Fibroblast of skin of back (primary cell): ENCODE data around the gene MYCN. TPM values are rescaled to one million over a fixed set of nuclear protein-coding genes. Genes with fewer than 3 reads are reported as not detected.
A peak's percentile ranks its signal among the peaks of the same experiment; 100 is the strongest.
"Not testable (repeated sequence)": the region's sequence is repeated elsewhere in the genome, so short reads cannot be mapped to it uniquely, and the experiment has no call there.

ENCODE experiments used
- DNase-seq: peaks from one replicate; pipeline ENCODE4 v3.0.0-alpha.2; 2013
- polyA plus RNA-seq, 2 experiments: library from polyadenylated mRNA; unstranded; fragments of 120-200 nt; gene quantifications; one replicate each; pipeline ENCODE4 v1.2.1, GENCODE V29; 2013; ENCODE audit not compliant: insufficient read length in 2 of 2

Gene MYCN
- polyA plus RNA-seq (2013, experiment 1 of 2; ENCODE audit: insufficient read length), result not detected
- not detected for polyA plus RNA-seq (2013, experiment 2 of 2; ENCODE audit: insufficient read length)

DNA sequence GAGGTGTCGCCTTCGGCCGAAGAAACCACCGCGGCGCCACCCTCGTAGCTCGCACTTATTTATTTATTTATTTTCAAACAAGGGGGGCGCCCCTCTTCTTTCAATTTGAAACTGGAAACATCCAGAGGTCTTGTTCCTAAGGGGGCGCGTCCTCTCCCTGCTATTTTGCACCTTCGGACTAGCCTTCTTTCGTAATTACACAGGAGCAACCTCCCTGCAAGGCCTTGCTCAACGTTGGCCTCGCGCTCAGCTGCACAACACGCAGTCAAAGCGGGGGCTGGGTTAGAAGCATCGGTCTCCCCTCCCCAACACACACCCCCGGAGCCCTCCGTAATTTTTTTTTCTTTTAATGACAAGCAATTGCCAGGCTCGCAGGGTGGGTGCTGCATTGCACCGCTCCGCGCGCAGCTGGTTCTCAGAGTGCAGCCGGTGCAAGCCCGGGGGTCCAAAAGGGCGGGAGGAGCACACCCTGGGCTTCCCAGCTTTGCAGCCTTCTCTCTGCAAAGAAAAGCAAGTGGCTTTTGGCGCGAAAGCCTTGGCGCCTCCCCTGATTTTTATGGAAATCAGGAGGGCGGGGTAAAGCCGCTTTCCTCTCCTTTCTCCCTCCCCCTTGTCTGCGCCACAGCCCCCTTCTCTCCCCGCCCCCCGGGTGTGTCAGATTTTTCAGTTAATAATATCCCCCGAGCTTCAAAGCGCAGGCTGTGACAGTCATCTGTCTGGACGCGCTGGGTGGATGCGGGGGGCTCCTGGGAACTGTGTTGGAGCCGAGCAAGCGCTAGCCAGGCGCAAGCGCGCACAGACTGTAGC lies at the start of gene MYCN:
Gene MYCN (plus strand): TSS at position 697 of the 807 bp plus-strand sequence. CDS start 1,515 bp downstream, outside the sequence.
- DNase-seq, result peak; percentile 34

DNA sequence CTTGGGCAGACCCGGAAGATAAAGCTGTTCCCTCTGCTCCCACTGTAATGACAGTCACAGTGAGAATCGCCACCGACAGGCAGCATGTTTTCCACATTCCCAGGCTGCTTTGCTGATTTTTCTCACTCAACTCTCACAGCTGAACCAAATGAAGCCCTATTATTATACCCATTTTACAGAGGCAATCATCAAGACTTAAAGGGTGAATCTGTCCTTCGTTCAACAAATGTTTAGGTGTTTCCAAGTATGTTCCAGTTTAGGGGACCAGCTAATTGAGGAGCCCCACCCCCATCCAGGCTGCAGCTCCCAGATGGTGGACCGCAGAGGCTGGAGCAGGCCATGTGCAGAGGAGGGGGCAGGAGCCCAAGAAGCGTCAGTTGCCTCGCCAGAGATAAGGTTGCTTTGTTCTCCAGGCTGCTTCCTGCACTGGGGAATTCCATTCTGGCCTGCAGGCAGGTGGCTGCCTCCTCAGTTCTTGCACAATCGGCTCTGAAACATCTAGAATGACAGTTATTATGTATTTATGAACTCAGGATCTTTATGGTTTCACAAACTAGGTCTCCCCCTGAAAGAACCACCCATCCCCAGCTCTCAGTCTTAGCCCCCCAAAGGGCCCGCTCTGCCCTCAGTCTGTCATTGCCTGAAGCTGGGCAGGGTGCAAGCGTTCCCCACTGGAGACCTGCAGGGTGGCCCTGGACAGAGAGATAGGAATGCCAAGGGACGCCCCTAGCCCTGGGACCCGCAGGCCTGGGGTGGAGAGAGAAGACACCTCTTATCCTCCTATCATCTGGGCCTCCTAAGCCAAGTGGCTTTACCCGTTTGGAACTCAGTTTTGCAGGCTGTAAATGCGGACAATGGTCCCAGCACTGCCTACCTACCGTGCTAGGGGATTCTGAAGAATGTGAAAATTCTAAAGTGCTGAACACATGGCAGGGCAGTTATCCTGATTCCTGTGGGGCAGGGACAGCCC lies 49.1 kb upstream of the MYCN start:
- DNase-seq, result no peak

DNA sequence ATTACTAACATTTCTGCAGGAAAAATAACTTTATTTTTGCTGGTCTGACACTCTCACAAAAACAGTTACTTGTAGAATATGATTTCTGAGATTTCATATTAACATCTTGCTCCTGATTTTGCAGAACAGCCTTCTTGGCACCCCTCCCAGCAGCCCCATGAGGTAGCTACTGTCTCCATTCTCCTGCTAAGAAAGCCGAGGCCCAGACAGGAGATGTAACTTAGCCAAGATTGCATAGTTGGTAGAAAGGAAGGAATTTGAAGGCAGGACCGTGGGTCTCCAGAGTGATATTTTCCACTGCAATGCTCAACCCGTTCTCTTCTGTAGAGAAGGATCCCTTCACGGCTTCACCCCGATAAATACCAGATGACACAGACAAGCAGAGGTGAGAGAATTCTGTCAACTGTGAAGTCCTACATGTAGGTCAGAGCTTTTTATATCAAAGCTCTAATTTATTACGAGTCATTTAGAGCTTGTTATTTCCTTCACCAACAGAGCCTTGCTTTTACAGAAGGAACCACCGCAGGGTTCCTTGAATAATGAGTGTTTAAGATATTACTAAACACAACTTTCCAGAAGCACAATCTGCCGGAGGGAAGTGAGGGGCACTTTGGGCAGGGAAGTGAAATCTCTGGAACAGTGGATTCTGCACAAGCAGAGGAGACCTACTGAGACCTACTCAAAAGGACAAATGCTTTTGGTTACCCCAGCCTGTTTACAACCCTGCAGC lies 48.0 kb upstream of the MYCN start:
- no peak for DNase-seq

DNA sequence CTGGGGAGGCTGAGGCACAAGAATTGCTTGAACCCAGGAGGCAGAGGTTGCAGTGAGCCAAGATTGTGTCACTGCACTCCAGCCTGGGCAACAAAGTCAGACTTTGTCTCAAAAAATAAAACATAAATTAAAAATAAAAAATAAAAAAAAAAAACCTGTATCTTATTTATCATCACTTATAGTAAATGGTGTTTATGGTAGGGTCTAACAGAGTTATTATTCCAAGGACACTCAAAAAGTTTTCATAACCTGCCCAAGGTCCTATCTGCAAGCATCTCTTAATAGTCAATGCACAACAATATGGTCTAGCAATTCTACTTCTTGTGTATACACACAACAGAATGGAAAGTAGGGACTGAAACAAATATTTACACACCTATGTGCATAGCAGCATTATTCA lies 47.3 kb upstream of the MYCN start:
- DNase-seq, result no peak

DNA sequence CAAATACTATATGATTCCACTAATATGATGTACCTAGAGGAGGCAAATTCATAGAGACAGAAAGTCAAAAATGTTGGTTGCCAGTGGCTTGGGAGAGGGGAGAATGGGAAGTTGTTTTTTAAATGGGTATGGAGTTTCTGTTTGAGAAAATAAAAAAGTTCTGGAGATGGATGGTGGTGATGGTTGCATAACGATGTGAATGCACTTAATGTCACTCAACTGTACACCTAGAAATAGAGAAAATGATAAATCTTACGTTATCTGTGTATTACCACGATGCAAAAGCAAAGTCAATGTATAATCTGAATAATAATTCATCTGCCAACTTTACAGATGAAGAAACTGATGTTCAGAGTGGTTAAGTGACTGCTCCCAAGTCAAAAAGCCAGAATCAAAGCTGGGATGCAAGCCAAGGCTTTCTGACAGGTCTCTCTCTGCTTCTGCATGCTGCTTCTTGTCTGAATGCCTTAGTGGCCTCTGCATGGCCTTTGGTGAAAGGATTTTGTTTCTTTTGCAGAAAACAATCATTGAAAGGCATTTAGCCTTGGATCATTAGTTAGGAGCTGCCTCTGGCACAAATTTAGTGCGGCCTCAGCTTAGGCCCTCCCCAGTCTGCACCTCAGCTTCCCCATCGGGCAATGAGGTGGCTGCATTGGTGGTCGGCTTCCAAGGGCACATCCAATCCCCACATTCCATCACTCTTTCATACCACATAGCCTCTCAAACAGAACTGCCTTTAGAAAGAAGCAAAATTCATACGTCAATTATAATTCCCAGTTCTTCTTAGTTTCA lies 46.5 kb upstream of the MYCN start:
- DNase-seq, result no peak

DNA sequence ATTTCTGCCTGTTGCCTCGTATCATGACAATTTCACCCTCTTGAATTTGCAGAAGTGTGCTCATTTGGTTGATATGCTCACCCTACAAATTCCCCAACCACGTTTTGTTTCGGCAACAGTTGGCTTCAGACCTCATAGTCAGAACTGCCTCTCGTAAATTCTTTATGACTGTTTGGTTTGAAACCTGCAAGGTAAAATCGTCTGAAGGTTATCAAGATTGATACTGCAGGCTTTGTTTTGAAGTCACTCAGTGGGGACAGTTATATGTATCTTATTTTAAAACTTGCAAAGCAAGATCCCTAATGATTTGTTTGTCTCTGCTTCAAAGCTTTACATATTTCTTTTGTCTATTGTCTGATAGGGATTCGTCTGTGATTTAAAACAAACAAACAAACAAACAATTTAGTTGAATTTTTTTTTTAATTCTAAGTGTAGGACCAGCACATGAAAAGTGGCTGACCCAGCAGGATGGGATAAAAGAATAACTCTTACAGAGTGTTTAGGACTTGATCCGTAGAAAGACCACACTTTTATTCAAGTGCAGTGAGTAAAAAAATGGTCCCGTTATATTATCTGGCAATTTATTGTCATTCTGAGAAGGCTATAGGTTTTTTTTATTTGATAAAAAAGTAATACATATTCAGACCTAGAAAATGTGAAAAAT lies 45.7 kb upstream of the MYCN start:
- no peak for DNase-seq

DNA sequence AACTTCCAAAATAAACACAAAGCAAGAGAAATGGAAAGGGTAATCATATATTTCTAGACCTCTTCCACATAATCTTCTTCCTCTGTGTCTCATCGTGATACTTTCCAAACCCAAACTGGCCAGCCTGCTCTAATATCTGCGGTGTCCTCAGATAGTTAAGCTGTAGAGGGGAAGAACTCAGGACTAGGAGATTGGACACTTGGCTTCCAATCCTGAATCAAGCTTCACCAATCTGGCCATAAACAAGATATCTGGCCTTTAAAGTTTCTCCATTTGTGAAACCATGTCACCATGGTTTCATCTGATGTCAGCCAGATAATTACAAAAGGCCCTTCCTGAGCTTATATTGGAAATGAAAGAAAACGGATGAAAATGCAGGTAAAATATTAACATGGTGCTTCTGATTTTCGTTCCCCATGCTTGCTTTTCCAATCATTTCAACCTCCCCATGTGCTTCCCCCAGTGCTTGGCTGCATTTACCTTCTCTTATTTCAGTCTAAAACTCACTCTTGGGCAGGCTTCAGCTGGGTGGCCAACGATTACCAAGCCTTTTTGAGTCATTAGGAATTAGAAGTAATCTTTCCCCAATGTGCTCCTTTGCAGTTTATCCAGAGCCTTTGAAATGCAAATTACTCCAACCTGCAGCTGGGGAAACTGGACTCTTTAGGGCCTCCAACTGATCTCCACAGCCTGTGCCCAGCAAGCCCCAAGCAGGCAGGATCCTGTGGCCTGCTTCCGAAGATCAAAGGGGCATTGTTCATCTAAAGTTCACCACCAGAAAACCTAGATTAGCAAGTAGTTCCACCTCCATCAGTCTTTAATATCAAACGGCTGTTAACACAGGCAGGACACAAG lies 44.5 kb upstream of the MYCN start:
- no peak for DNase-seq

DNA sequence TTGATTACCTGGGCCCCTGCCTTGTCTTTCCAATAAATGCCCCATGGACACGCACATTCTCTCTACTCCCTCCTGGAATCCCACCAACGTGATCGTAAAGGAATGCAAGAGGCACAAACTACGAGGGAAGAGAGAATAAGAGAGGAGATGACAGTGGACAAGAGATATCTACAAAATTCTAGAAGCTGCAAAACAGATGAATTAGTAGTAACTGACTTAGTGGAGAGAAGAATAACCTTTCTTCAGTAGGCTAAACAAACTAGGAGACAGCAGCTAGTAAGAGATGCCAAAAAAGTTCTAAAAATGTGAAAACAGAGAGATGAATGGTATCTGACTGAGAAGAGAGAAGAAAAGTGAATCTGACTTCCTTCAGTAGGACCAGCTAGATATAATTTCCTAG lies 43.5 kb upstream of the MYCN start:
- DNase-seq, result no peak

DNA sequence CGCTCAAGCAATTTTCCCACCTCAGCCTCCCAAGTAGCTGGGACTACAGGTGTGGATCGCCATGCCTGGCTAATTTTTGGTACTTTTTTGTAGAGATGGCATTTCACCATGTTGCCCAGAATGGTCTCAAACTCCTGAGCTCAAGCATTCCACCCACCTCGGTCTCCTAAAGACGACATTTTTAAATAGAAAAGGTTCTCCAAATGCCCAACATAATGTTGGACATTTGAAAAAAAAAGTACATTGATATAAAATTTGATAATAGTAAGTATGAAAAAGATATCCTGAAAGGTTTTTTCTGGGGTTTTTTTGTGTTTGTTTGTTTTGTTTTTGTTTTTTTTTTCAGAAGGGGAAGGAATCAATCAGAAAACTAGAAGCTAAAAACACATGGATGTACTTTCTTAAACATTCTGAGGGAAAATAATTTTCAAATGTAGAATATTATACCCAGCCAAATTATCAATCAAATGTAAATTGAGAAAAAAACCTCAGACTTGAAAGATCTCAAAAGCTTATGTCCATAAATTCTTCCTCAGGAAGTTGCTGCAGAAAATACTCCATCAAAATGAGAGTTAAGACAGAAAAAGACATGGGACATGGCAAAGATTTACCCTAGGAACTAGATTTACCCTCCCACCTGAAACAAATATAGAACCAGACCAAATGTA lies 42.8 kb upstream of the MYCN start:
- no peak for DNase-seq

DNA sequence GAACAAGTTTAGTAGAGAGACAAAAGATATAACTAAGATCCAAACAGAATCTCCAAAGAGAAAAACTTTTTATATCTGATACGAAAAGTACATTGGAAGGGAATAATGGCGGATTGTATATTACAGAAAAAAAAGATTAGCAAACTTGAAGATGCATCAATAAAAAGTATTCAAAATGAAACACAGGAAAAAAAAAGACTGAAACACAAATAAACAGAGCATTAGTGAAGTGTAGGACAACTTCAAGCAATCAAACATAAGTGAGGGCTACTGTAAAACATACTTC lies 41.1 kb upstream of the MYCN start:
- no peak for DNase-seq

DNA sequence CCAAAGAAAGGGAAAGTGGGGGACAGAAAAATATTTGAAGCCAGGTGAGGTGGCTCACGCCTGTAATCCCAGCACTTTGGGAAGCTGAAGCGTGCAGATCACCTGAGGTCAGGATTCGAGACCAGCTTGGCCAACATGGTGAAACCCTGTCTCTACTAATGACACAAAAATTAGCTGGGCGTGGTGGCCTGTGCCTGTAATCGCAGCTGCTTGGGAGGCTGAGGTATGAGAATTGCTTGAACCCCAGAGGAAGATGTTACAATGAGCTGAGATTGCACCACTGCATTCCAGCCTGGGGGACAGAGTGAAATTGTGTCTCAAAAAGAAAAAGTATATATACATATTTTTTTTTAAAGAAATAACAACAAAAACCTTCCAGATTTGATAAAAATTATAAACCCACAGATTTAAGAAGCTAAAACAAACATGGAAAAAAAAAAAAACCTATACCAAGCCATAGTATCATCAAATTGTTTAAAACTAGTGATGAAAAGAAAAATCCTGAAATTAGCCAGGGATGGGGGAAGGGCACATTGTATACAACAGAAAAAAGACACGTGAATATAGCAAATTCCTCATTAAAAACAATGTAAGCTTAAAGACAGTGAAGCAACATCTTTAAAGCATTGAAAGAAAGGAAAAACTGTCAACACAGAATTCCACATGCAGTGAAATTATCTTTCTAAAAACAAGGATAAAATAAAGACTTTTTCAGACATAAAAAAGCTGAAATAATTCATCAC lies 40.4 kb upstream of the MYCN start:
- DNase-seq, result no peak

DNA sequence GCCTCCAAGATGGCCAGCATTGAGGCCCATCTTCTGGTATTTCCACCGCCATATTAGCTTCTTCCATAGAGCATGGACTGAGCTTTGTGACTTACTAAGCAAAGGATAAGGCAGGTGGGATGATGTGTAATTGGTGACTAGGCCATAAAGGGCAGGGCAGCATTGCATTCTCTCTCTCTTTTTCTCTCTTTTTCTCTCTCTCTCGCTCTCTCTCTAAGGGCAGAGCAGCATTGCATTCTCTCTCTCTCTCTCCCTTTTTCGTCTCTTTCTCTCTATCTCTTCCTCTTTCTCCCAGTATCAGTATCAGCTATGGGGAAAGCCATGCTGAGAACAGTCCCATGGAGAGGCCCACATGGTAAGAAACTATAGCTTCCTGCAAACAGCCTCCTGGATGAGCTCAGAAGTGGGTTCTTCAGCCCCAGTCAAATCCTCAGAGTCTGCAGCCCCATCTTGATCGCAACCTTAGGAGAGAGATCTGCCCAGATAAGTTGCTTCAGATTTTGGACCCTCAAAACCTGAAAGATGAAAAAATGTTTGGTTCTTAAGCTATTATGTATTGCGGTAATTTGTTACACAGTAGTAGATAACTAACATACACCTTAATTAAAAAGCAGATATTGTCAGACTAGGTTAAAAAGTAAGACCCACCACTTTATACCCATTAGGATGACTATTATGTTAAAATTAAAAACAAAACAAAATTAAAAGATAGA lies 39.1 kb upstream of the MYCN start:
- no peak for DNase-seq

DNA sequence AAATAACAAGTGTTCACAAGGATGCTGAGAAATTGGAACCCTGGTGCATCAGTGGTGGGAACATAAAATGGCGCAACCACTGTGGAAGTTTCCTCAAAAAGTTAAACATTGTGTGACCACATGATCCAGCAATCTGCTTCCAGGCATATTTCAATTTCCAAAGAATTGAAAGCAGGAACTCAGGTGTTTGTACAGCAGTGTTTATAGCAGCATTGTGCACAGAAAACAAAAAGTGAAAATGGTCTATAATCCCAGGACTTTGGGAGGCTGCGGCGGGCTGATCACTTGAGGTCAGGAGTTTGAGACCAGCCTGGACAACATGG lies 38.6 kb upstream of the MYCN start:
- DNase-seq, result no peak

DNA sequence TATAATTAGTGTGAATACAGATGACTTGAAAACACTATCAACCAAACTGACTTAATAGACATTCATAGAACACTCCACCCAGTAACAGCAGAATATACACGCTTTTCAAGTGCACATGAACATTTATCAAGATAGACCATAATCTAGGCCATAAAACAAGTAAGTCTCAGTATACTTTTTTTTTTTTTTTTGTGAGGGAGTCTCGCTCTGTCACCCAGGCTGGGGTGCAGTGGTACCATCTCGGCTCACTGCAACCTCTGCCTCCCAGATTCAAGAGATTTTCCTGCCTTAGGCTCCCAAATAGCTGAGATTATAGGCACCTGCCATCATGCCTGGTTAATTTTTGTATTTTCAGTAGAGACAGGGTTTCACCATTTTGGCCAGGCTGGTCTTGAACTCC lies 36.4 kb upstream of the MYCN start:
- DNase-seq, result not testable (repeated sequence)

DNA sequence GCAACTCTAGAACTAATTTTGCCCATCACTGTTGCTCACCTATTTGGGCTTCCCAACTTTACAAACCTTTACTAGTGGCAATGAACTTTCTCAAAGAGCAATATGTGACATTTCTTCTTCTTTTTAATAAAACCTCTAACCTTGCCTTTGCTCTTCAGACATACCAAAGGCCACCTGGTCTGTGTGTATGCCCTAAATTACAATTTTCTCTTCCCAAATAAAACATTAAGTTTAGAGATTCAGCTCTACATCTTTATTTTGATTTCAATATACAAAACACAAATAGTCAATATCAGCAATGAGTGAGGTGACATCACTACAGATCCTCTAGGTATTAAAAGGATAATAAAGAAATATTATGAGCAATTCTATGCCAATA lies 35.1 kb upstream of the MYCN start:
- DNase-seq, result no peak

DNA sequence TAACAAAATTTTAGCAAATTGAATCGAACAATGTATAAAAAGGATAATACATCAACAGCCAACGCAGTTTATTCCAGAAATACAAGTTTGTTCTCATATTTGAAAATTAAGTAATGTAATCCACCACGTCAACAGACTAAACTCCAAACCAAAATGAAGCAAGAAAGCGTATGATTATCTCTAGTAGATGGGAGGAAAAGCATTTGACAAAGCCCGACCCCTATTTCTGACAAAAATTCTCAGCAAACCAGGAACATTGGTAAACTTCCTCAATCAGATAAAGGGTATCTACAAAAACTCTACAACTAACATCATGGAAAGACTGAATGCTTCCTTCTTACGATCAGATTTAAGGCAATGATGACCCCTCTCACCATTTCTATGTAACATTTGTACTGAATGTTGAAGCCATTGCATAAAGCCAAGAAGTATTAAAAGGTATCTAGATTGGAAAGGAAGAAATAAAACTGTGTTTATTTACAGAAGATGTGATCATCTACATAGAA lies 34.3 kb upstream of the MYCN start:
- no peak for DNase-seq

DNA sequence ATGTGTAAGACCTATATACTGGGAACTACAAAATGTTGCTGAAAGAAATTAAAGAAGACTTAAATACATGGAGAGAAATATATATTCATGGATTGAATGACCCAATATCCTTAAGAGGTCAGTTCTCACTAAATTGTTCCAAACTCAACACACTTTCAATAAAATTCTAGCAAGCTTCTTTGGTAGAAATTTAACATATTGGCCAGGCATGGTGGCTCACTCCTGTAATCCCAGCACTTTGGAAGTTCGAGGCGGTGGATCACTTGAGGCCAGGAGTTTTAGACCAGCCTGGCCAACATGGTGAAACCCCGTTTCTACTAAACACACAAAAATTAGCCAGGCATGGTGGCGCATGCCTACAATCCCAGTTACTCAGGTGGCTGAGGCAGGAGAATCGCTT lies 33.6 kb upstream of the MYCN start:
- no peak for DNase-seq
